ENCODE results near the gene ZNF189. TPM values are rescaled to one million over a fixed set of nuclear protein-coding genes. Genes with fewer than 3 reads are reported as not detected.

The ZNF189 gene
- 10 to 100 TPM; 20.2 to 32.1 (median 23.9) TPM for total RNA-seq

- intact Hi-C loops (cut with DNase I; ENCODE audit: low total_unique reads): no loop called here
- Histone ChIP-seq H3K36me3 (peaks cover 18% of the 10 kb centered on the region), H3K4me1 (peaks cover 0 to 3% of the 10 kb centered on the region in 2 donors)
Observed at GRCh38 chr9:101398068-101398929, at the start of gene ZNF189, which contains the start of gene MRPL50. Gene ZNF189, plus strand, starts transcription at chr9:101398851. Its CDS starts 306 bp downstream, at chr9:101399157. Gene MRPL50, minus strand, starts transcription at chr9:101398618. Its CDS starts 26 bp downstream, at chr9:101398592.

GRCh38 chr9:101350285-101350684, 48.4 kb upstream of the ZNF189 start:
- Histone ChIP-seq H3K4me1 (no peaks in the 10 kb centered on the region), H3K36me3 (no peaks in the 10 kb centered on the region), H3K4me3 (no peak overlapping the region), H3K9me3 (no peaks in the 10 kb centered on the region), H3K27ac (no peak overlapping the region), H3K27me3 (no peaks in the 10 kb centered on the region)
- intact Hi-C loops (cut with DNase I; ENCODE audit: low total_unique reads): no loop called here
- TF ChIP-seq POLR2AphosphoS5 (IDR thresholded peaks at IDR 0.05): no peak
- TF ChIP-seq POLR2A (IDR thresholded peaks at IDR 0.05): no peak
- no peak for TF ChIP-seq CTCF (IDR thresholded peaks at IDR 0.05)
- no peak for DNase-seq (ENCODE audit: low spot score in 2 of 2)

More at GRCh38 chr9:101398068-101398929, at the start of gene ZNF189, which contains the start of gene MRPL50:
- TF ChIP-seq POLR2A (IDR thresholded peaks at IDR 0.05) (peak; percentile 80), POLR2AphosphoS5 (IDR thresholded peaks at IDR 0.05) (peak; percentile 78 to 98 (median 88)), CTCF (IDR thresholded peaks at IDR 0.05) (no peak)
- Histone ChIP-seq H3K9me3 (peaks cover 0 to 26% of the 10 kb centered on the region in 2 donors), H3K4me3 (peak within 1 kb of the TSS; percentile 78 to 81 (median 80)), H3K27me3 (no peaks in the 10 kb centered on the region), H3K27ac (peak within 1 kb of the TSS; percentile 87 to 95)
- peak; percentile 97 to 99 for DNase-seq (ENCODE audit: low spot score in 2 of 2)

- TF ChIP-seq POLR2AphosphoS5 (IDR thresholded peaks at IDR 0.05) (no peak), POLR2A (IDR thresholded peaks at IDR 0.05) (no peak), CTCF (IDR thresholded peaks at IDR 0.05) (no peak)
- H3K4me3 ChIP-seq: no peak overlapping the region
- no peaks in the 10 kb centered on the region for H3K36me3 ChIP-seq
- intact Hi-C loops (cut with DNase I; ENCODE audit: low total_unique reads): no loop called here
- no peak for DNase-seq (ENCODE audit: low spot score in 2 of 2)
- no peak overlapping the region for H3K27ac ChIP-seq
- no peaks in the 10 kb centered on the region for H3K9me3 ChIP-seq
- H3K4me1 ChIP-seq: no peaks in the 10 kb centered on the region
- no peaks in the 10 kb centered on the region for H3K27me3 ChIP-seq
Observed at GRCh38 chr9:101352892-101353463, 45.7 kb upstream of the ZNF189 start.

GRCh38 chr9:101353683-101354082, 45.0 kb upstream of the ZNF189 start:
- TF ChIP-seq CTCF (IDR thresholded peaks at IDR 0.05): no peak
- no peak for TF ChIP-seq POLR2A (IDR thresholded peaks at IDR 0.05)
- no peak for TF ChIP-seq POLR2AphosphoS5 (IDR thresholded peaks at IDR 0.05)
- intact Hi-C loops (cut with DNase I; ENCODE audit: low total_unique reads): no loop called here
- Histone ChIP-seq H3K36me3 (no peaks in the 10 kb centered on the region), H3K9me3 (no peaks in the 10 kb centered on the region), H3K27ac (no peak overlapping the region), H3K4me3 (no peak overlapping the region), H3K27me3 (no peaks in the 10 kb centered on the region), H3K4me1 (no peaks in the 10 kb centered on the region)
- no peak for DNase-seq (ENCODE audit: low spot score in 2 of 2)

All from breast epithelium (tissue), 4 donors.